ENCODE data around the gene SMPD3. TPM values are rescaled to one million over a fixed set of nuclear protein-coding genes. Genes with fewer than 3 reads are reported as not detected.

Gene SMPD3
- total RNA-seq, 1 experiment from 2014 or later = 0.89 TPM

DNA sequence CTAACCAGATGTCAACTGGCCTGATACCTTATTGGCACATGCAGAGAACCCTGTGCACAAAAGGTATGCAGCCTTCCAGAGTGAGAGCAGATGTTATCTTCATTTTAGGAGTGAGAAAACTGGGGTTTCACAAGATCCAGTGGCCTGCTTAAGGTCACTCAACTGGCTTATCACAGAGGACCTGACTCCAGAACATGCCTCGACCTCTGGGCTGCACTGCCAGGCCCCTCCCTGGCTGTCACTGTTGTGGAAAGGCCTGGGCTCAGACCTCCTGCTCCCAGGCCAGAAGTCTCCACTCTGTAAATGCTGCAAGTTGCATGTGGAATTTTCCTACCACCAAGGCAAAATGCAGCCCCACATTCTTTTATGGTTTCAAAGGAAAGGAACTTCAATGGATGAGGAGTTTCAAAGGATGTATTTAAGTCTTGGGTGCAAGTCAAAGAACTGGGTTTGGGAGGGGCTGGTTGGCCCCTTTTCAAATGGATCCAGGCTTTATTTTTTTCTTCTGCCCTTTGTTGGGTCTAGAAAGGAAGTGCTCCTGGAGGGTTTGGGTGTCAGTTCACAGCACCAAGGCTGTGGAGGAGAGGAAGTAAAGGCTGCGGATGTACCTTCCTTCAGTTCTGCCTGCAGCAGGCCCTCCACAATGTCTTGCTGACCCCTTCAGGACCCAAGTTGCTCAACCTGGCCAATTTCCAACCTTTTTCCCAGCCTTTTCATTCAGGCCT, 30.4 kb upstream of the SMPD3 start:
- Histone ChIP-seq H3K27ac (ENCODE audit: low read depth, low read length) (no peak overlapping the region), H3K4me1 (ENCODE audit: control insufficient read depth in 1 of 2, insufficient read depth in 2 of 2, low read length in 2 of 2) (peaks cover 0 to 12% of the 10 kb centered on the region in 2 experiments; a peak in 3 of 4 replicates), H3K4me3 (replicated peaks in 1 of 2; ENCODE audit: low read depth in 1 of 2, low read length in 2 of 2) (no peak overlapping the region), H3K9me3 (ENCODE audit: control insufficient read depth in 1 of 2, insufficient read depth in 1 of 2, low read depth in 1 of 2, low read length in 2 of 2) (no peaks in the 10 kb centered on the region), H3K36me3 (ENCODE audit: control insufficient read depth in 1 of 2, insufficient read depth in 2 of 2, low read length in 2 of 2) (no peaks in the 10 kb centered on the region), H3K27me3 (ENCODE audit: insufficient read depth, low read length) (no peaks in the 10 kb centered on the region), H3K4me2 (ENCODE audit: low read length) (no peak overlapping the region), H3K9me2 (ENCODE audit: insufficient read depth) (no peaks in the 10 kb centered on the region), H3K79me2 (ENCODE audit: insufficient read depth, low read length) (no peaks in the 10 kb centered on the region), H2AFZ (ENCODE audit: low read depth, low read length, poor library complexity, severe bottlenecking) (no peak overlapping the region), H4K20me1 (ENCODE audit: insufficient read depth) (no peaks in the 10 kb centered on the region), H3K9ac (ENCODE audit: low read length) (no peak overlapping the region)
- POLR2A ChIA-PET = no interaction called here
- RAD21 ChIA-PET (ENCODE audit: low non-redundant PET in 1 of 2, low total read pairs in 2 of 2, uncharacterized antibody in 2 of 2, unreplicated experiment in 2 of 2) = no interaction called here
- BruUV-seq (replicated peaks) = no TSS peak
- CTCF ChIA-PET = no interaction called here
- TF ChIP-seq POLR2A (IDR thresholded peaks at IDR 0.05; ENCODE audit: borderline replicate concordance, extremely low read depth, insufficient read depth, insufficient read length) (no peak), YY1 (IDR thresholded peaks at IDR 0.05; ENCODE audit: extremely low read depth, insufficient replicate concordance, low read depth, low read length) (no peak), POLR2AphosphoS5 (IDR thresholded peaks at IDR 0.05; ENCODE audit: low read depth, low read length) (no peak)
- TF ChIP-seq, protein P1, sequence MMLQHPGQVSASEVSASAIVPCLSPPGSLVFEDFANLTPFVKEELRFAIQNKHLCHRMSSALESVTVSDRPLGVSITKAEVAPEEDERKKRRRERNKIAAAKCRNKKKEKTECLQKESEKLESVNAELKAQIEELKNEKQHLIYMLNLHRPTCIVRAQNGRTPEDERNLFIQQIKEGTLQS (IDR thresholded peaks at IDR 0.05) = no peak
- intact Hi-C loops (cut with micrococcal nuclease) = no loop called here
- ATAC-seq (no peak), DNase-seq (ENCODE audit: low read depth, low spot score) (no peak)

DNA sequence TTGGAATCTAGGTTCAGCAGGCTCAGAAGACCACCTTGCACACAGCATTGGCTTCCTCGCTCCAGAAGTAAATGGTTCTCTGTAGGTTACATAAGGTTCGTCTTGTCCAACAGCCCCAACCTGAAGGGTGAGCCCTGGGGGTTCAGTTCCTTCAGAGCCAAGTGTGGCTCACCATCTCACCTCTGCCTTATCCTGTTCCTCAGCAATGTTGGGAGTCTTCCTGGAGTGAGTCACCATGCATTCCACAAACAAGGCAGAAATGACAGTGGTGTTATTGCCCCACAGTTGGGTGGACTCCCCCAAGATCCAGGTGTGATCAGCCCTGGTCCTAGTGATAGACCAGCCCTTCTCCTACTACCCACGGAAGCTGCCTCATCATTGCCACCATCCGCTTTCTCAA, 26.8 kb upstream of the SMPD3 start:
- ATAC-seq = peak; percentile 55; the same call in 1 of the 2 replicates

More for the DNA sequence above, 26.8 kb upstream of the SMPD3 start:
- H3K4me1 ChIP-seq (ENCODE audit: control insufficient read depth in 1 of 2, insufficient read depth in 2 of 2, low read length in 2 of 2) = peaks cover 0 to 12% of the 10 kb centered on the region in 2 experiments; a peak in 3 of 4 replicates
- no peaks in the 10 kb centered on the region for H4K20me1 ChIP-seq (ENCODE audit: insufficient read depth)
- CTCF ChIA-PET = no interaction called here
- H3K4me2 ChIP-seq (ENCODE audit: low read length) = peak overlapping the region; percentile 22; the same call in 1 of the 2 replicates
- H3K79me2 ChIP-seq (ENCODE audit: insufficient read depth, low read length) = no peaks in the 10 kb centered on the region
- no peak overlapping the region for H3K9ac ChIP-seq (ENCODE audit: low read length)
- no peak for TF ChIP-seq SRF (IDR thresholded peaks at IDR 0.05; ENCODE audit: low read depth)
- 0 out of 2 replicates have a peak, but pooled peaks have one; percentile 45 for TF ChIP-seq CEBPB (IDR thresholded peaks at IDR 0.05; ENCODE audit: low read depth)
- TF ChIP-seq, protein P2, sequence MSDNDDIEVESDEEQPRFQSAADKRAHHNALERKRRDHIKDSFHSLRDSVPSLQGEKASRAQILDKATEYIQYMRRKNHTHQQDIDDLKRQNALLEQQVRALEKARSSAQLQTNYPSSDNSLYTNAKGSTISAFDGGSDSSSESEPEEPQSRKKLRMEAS (IDR thresholded peaks at IDR 0.05) = no peak
- peak; percentile 56; the same call in 1 of the 2 replicates for TF ChIP-seq JUND (IDR thresholded peaks at IDR 0.05)
- TF ChIP-seq SP1 (IDR thresholded peaks at IDR 0.05; ENCODE audit: low read depth) = peak; percentile 31; the same call in 1 of the 2 replicates
- TF ChIP-seq POLR2AphosphoS5 (IDR thresholded peaks at IDR 0.05; ENCODE audit: low read depth, low read length) = no peak
- no peak for TF ChIP-seq ZNF274 (IDR thresholded peaks at IDR 0.05; ENCODE audit: low read depth, low read length)
- TF ChIP-seq FOSL1 (IDR thresholded peaks at IDR 0.05; ENCODE audit: low read depth) = peak; percentile 39; the same call in 1 of the 2 replicates
- TF ChIP-seq CBX3 (IDR thresholded peaks at IDR 0.05; ENCODE audit: low read depth) = no peak
- TF ChIP-seq, protein P3, sequence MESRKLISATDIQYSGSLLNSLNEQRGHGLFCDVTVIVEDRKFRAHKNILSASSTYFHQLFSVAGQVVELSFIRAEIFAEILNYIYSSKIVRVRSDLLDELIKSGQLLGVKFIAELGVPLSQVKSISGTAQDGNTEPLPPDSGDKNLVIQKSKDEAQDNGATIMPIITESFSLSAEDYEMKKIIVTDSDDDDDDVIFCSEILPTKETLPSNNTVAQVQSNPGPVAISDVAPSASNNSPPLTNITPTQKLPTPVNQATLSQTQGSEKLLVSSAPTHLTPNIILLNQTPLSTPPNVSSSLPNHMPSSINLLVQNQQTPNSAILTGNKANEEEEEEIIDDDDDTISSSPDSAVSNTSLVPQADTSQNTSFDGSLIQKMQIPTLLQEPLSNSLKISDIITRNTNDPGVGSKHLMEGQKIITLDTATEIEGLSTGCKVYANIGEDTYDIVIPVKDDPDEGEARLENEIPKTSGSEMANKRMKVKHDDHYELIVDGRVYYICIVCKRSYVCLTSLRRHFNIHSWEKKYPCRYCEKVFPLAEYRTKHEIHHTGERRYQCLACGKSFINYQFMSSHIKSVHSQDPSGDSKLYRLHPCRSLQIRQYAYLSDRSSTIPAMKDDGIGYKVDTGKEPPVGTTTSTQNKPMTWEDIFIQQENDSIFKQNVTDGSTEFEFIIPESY (IDR thresholded peaks at IDR 0.05; ENCODE audit: extremely low read depth, insufficient replicate concordance, low read length) = no peak
- TF ChIP-seq TCF7L2 (IDR thresholded peaks at IDR 0.05; ENCODE audit: borderline replicate concordance, extremely low read depth, insufficient read depth, insufficient read length) = no peak
- RAD21 ChIA-PET (ENCODE audit: low non-redundant PET in 1 of 2, low total read pairs in 2 of 2, uncharacterized antibody in 2 of 2, unreplicated experiment in 2 of 2) = no interaction called here
- no peak overlapping the region for H3K27ac ChIP-seq (ENCODE audit: low read depth, low read length)
- no TSS peak for BruUV-seq (replicated peaks)
- H3K27me3 ChIP-seq (ENCODE audit: insufficient read depth, low read length) = no peaks in the 10 kb centered on the region
- intact Hi-C loops (cut with micrococcal nuclease) = no loop called here
- no peaks in the 10 kb centered on the region for H3K36me3 ChIP-seq (ENCODE audit: control insufficient read depth in 1 of 2, insufficient read depth in 2 of 2, low read length in 2 of 2)
- no peaks in the 10 kb centered on the region for H3K9me2 ChIP-seq (ENCODE audit: insufficient read depth)
- no peak for DNase-seq (ENCODE audit: low read depth, low spot score)
- no peak overlapping the region for H3K4me3 ChIP-seq (replicated peaks in 1 of 2; ENCODE audit: low read depth in 1 of 2, low read length in 2 of 2)
- POLR2A ChIA-PET = interaction anchor here (1.3 kb wide), 1 partner anchor 17 kb away, joined by 3 read pairs; no protein-coding TSS in a partner anchor
- no peaks in the 10 kb centered on the region for H3K9me3 ChIP-seq (ENCODE audit: control insufficient read depth in 1 of 2, insufficient read depth in 1 of 2, low read depth in 1 of 2, low read length in 2 of 2)
- H2AFZ ChIP-seq (ENCODE audit: low read depth, low read length, poor library complexity, severe bottlenecking) = no peak overlapping the region

All from HCT116 (cell line).